Fibroblast of peridontal ligament (primary cell): ENCODE measurements around the gene SLC4A4.
A peak's percentile ranks its signal among the peaks of the same experiment; 100 is the strongest.

Source experiments
- DNase-seq: peaks from one replicate; pipeline ENCODE4 v3.0.0-alpha.2; 2010; ENCODE audit errors: extremely low read depth

Gene SLC4A4

DNA sequence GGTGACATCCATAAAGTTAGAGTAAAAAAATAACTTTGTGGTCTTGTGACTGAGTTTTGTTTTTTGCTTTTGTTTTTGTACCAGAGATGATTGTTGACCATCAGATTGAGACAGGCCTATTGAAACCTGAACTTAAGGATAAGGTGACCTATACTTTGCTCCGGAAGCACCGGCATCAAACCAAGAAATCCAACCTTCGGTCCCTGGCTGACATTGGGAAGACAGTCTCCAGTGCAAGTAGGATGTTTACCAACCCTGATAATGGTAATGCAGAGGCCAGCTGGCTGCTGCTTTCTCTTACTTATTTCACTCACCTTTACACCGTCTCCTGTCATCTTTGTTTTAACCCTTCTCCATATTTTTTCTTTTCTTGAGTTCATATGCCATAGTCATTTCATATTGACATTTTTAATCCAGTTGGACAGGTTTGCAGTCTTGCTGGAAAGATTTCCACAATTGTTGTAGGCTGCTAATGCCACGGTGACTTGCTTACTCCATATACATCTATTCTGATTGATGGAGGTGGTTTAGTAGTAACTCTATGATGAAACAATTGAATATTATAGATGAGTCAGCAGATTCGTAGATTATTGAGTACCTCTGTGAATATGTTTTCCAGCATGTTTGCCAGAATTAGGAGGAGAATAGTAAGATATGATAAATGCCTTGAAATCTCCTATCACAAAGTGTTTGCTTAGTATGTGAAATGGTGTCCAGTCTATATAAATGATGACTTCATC is 18.3 kb downstream of the SLC4A4 start:
- no peak for DNase-seq

GRCh38 chr4:71360844-71361243 is 22.0 kb downstream of the SLC4A4 start:
- DNase-seq, result no peak

DNA sequence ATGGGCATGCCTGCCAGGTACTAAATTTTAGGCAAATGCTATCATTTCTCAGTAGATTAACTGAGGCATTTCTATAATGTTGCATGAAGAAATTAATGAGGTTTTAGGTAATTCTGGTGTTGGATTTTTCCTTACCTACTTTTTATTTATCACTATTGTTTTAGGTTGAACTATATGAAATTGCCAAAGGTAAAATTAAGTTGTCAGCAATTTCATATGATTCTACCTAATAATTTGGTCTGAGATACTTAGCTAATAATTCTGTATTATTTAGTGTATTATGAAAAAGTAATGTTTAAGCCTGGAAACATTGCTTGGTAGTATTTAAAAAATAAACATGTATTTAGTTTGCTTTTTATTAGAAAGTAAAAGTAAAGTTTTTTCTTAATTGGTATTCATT is 22.7 kb downstream of the SLC4A4 start:
- no peak for DNase-seq

DNA sequence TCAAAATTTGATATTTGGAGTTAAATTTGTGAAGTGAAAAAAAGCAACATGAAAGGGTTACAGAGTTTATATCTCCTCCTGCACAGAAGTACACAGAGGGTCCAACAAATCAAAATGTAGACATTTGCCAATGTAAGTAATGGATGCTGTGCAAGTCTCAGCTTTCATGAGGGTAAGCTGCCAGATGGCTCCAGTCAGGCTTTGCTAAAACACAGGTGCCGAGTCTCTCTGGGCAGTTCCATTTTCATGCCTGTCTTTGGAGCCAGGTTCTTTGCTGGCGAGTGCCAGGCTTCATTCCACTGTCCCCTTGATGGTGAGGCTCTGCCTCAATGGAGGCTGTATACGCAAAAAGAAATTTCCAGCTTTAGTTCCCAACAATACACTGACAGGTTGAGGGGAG is 27.9 kb downstream of the SLC4A4 start:
- no peak for DNase-seq

GRCh38 chr4:71367546-71367945 is 28.7 kb downstream of the SLC4A4 start:
- no peak for DNase-seq

- DNase-seq, result no peak
Observed at GRCh38 chr4:71368906-71369305, 30.1 kb downstream of the SLC4A4 start.

DNA sequence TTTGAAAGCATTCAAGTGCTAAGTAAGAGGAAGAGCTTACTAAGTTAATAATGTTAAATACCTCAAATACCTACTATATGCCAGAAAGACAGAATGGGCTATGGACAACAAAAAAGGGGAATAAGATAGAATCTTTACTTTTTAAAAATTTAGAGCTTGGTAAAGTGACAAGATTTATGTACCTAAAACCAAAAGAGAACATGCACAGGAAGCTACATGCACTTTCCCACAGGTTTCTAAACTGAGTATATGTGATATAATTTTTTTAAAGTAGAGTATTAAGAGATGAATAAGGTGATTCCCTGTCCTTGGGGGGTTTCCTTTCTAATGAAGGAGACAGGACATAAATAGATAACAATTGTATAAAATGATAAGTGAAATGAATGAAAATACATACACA is 30.7 kb downstream of the SLC4A4 start:
- DNase-seq, result no peak

DNA sequence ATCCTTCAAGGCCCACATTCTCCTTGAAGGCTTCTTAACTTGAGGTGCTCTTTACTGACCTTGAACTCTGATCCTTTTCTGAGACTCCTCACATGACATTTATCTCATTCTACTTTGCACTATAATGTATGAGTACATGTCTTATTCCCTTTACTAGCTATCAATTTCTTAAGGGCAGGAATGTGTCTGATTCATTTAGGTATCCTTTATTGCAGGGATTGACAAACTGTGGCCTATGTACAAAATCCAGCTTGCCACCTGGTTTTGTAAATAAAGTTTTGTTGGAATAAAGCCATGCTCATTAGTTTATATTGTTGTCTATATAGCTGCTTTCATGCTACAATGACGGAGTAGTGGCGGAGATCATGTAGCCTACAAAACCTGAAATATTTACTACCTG is 36.7 kb downstream of the SLC4A4 start:
- DNase-seq, result no peak

GRCh38 chr4:71377561-71377960 is 38.7 kb downstream of the SLC4A4 start:
- DNase-seq, result peak; percentile 71

DNA sequence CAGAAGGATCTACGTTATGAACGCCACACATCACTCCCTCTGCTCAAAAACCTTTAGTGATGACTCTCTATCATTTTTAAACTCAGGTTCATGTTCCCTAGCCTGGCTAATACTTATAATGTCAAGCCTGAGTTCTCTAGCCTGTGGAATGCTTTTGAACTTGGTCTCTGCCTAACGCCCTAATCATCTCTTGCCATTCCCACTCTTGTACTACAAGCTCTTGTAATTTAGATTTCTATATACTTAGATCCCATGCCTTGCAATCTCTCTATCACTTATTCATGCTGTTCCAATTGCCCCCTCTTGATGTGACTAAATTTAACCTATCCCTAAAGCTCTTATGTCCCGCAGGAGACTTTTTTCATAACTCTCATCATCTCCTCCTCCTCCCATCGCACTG is 40.3 kb downstream of the SLC4A4 start:
- no peak for DNase-seq

DNA sequence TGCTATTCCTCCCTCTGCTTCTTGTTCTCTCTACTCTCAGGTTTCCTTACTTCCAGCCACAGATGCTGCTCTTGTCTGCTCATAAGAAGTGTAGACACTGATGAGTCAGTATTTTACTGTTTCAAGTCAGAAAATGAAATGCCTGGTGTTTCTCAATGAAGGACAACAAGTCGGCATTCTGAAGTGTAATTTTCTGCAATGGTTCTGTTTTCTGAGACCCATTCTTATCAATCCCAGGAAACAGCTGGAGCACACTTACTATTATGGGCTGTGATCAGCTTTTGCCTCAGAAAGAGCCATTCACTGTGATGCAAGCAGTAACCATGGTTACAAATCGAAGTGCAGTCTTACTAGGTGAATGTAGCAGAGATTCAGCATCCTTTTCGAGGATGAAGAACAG is 42.0 kb downstream of the SLC4A4 start:
- DNase-seq, result peak; percentile 58

DNA sequence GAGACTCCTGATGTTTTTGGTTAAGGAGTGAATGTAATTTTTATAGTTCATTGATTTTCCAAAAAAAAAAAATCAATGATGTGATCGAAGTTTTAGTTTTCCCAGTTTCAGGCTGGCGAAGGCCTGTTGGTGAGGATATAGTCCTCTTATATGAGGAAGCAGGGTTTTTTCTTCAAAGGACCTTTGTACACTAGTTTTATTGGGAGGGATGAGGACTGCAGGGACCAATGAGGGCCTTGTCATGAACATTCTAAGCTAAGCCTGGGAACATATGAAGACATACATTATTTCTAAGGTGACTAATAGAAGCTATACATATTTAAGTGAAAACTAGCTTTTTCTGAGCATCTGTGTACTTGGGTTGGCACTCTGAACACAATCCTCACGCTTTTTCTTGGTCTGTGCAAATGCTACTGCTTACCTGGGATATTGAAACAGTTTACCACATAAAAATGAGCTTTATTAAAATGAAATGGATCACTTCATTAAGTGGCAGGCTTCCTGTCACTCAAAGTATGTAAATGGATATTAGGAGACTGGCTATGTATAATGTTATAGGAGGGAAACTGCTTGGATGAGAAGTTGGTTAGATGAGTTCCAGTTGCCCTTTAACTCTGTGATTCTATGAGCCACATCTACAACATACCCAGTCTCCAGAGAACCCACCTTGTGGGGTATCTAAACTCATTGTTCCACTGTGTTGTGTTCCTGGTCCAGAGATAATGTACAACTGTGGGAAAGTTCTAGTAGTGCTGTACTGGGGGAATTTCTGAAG is 43.5 kb downstream of the SLC4A4 start:
- no peak for DNase-seq

- DNase-seq, result no peak
Observed at GRCh38 chr4:71382900-71383560, 44.2 kb downstream of the SLC4A4 start.

- DNase-seq, result no peak
Observed at GRCh38 chr4:71383984-71384383, 45.2 kb downstream of the SLC4A4 start.

DNA sequence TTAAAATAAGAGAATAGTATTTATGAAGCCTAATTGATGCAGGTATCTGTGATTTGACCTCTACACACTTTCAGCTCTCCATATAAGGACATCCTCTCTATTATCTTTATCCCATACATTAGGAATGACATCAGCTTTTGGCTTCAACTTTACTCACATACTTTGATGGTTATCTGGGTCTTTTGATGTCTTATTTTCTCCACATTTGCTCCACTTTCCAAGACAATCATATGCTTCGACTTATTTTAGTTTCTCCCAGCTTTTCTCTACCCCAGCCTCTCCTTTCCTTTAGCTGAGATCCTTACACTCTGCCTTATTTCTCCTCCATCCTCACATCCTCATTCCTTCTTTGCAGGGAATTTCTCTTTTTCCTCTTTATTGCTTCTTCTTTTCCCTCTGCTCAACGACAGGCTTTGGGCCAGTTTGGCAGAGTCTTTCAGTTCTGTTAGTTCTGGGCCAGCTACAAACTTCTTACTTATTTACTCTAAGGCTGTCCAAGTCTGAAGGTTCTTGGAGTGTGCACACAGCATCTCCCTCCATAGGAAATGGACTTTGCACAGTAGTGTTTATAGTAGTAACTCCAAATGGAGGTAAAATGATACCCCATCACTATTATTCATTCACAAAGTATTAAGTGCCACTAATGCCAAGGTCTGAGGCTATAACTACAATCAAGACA is 50.5 kb downstream of the SLC4A4 start:
- peak; percentile 93 for DNase-seq

DNA sequence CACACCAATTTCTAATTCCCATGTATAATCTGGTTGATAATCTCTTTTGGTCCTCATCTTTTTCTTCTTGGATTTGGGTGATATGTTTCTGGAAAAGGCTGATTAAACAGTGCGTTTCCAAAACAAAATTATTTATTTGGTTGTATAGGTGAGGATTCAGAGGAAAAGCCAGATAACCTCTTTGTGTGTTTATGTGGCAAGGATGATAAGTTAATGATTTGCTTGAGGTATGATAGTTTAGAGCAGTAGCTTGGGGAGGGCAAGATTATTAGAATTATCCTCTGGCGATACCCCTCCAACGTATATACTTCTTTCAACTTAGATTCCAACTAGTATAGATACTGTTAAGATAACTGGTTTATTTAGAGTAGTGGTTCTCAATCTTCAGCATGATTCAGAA is 53.3 kb downstream of the SLC4A4 start:
- DNase-seq, result no peak

GRCh38 chr4:71396382-71396781 is 57.6 kb downstream of the SLC4A4 start:
- peak; percentile 68 for DNase-seq

GRCh38 chr4:71400810-71401209 is 62.0 kb downstream of the SLC4A4 start:
- no peak for DNase-seq

GRCh38 chr4:71402616-71403015 is 63.8 kb downstream of the SLC4A4 start:
- DNase-seq, result no peak

DNA sequence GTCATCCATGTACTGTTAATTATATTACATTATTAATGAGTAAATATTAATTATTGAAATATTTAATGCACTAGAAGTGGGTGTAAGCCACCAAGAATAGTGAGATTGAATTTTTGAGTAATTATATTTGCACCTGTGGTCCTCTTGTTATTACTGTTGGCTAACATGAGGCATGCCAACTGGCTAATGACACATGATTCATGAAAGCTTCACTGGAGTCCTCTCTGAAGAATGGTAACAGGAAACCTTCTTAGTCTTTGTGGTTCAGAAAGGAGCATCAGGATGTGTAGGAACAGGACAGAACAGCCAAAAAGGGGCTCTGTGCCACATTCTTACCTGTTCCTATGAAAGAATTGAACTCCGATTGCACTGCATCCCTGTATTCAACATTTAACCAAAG is 65.2 kb downstream of the SLC4A4 start:
- no peak for DNase-seq

DNA sequence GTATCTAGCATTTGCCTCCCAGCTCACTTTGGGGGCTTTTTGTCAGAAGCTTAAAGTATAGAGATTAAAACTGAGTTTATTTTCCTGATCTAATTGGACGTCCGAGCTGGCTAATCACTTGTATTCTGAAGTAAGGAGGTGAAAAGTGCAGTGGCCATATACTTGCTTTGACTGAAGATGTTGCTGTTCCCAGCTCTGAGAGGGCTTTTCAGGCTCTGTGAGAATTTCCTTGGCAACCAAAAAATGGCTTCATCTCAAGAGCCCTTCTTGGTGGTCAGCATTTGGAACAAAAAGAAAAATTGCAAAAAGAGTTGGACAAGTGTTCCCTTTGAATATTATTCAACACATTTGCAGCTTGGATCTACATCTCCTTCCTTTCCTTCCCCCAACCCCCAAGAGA is 67.0 kb downstream of the SLC4A4 start:
- DNase-seq, result no peak

- DNase-seq, result peak; percentile 70
Observed at GRCh38 chr4:71406459-71406963, 67.7 kb downstream of the SLC4A4 start.
